Uterus (tissue), 2 donors: Measurements from ENCODE around the gene CDC42EP3.

Source experiments
- CTCF ChIP-seq, 4 experiments: fragments of 200-600 bp in 2 of 4; fragments of 450-650 bp in 2 of 4; sonication (generic) in 2 of 4; IDR thresholded peaks; one replicate each; pipeline ENCODE4 v1.5.1; 2016 to 2019; ENCODE audit warnings: antibody characterized with exemption in 4 of 4, mild to moderate bottlenecking in 2 of 4, moderate library complexity in 1 of 4
- POLR2A ChIP-seq, 2 donors: fragments of 450-650 bp; IDR thresholded peaks; one replicate each; pipeline ENCODE4 v1.6.1; 2016; ENCODE audit warnings: antibody characterized with exemption in 2 of 2, mild to moderate bottlenecking in 1 of 2, moderate library complexity in 1 of 2

GRCh38 chr2:37679072-37679695, 7.7 kb upstream of the CDC42EP3 start:
- TF ChIP-seq CTCF (IDR thresholded peaks at IDR 0.05): no peak
- no peak for TF ChIP-seq POLR2A (IDR thresholded peaks at IDR 0.05)
